Endothelial cell of umbilical vein (primary cell): ENCODE results near the gene FGD3. TPM values are rescaled to one million over a fixed set of nuclear protein-coding genes. Genes with fewer than 3 reads are reported as not detected.

Experiments used
- BruUV-seq: library from RNA; stranded (reverse); fragments of 400-500 nt; replicated peaks from 2 replicates; lab custom pipeline; 2021; lab: Mats Ljungman, UMichigan
- CTCF ChIA-PET: fragments of 300-600, 350-600 bp; sonication (Branson Sonifier 250); formaldehyde crosslinking; loops from one replicate; lab custom pipeline; 2021; ENCODE audit warnings: antibody characterized with exemption, inconsistent platforms; lab: Charles Lee
- POLR2A ChIA-PET: fragments of 300-600, 350-600 bp; sonication (Branson Sonifier 250); formaldehyde crosslinking; loops from one replicate; lab custom pipeline; 2021; ENCODE audit warnings: antibody characterized with exemption, inconsistent platforms; lab: Charles Lee
- DNase-seq: peaks from one replicate; pipeline ENCODE4 v3.0.0-alpha.2; 2011; ENCODE audit warnings: low read depth, low spot score
- FAIRE-seq: peaks from 2 replicates; lab custom pipeline; 2011; peaks lifted over from hg19 to GRCh38; lab: Jason Lieb, UNC
- H2AFZ ChIP-seq: 2 replicates; pipeline ENCODE4 v1.6.0; 2012; ENCODE audit warnings: low read depth, low read length, control low read depth, inconsistent platforms
- H3K27ac ChIP-seq: 2 replicates; pipeline ENCODE4 v1.5.1; 2011; ENCODE audit warnings: low read depth, mild to moderate bottlenecking, control low read depth, low read length, moderate library complexity; ENCODE audit not compliant: insufficient read depth
- H3K27me3 ChIP-seq, 2 experiments: 2 replicates each; pipeline versions ENCODE4 v1.6.0 to v1.6.1; 2011; ENCODE audit warnings: low read length in 2 of 2, mixed read lengths in 1 of 2; ENCODE audit not compliant: control insufficient read depth in 2 of 2, insufficient read depth in 2 of 2
- H3K36me3 ChIP-seq, 2 experiments: 2 replicates in 1 of 2; 3 replicates in 1 of 2; pipeline ENCODE4 v1.5.1; 2011; ENCODE audit warnings: low read length in 2 of 2, mild to moderate bottlenecking in 1 of 2, moderate library complexity in 1 of 2; ENCODE audit not compliant: control insufficient read depth in 2 of 2, insufficient read depth in 2 of 2; ENCODE audit errors: extremely low read depth in 1 of 2
- H3K4me1 ChIP-seq: 3 replicates; pipeline ENCODE4 v1.5.1; 2011; ENCODE audit warnings: mild to moderate bottlenecking, low read length; ENCODE audit not compliant: control insufficient read depth, insufficient read depth; ENCODE audit errors: extremely low read depth
- H3K4me2 ChIP-seq: 2 replicates; pipeline ENCODE4 v1.6.1; 2011; ENCODE audit warnings: low read length, control low read depth, mixed read lengths; ENCODE audit not compliant: insufficient read depth
- H3K4me3 ChIP-seq, 3 experiments: fragments of 200-600 bp in 1 of 3; sonication (generic), shearing (Covaris generic) in 1 of 3; replicated peaks in 1 of 3; 2 replicates each; pipeline ENCODE4 v1.5.1; 2011 to 2016; ENCODE audit warnings: control low read depth in 3 of 3, low read length in 3 of 3, mild to moderate bottlenecking in 2 of 3, inconsistent platforms in 1 of 3, low read depth in 1 of 3, moderate library complexity in 1 of 3; ENCODE audit not compliant: insufficient read depth in 1 of 3
- H3K79me2 ChIP-seq: 2 replicates; pipeline ENCODE4 v1.6.0; 2012; ENCODE audit warnings: low read length, inconsistent platforms; ENCODE audit not compliant: control insufficient read depth, insufficient read depth
- H3K9ac ChIP-seq: replicated peaks from 2 replicates; pipeline ENCODE3; 2011; ENCODE audit warnings: low read length, control low read depth; ENCODE audit not compliant: insufficient read depth; ENCODE audit errors: extremely low read depth
- H3K9me1 ChIP-seq: replicated peaks from 3 replicates; pipeline ENCODE4 v1.6.0; 2011; ENCODE audit warnings: mild to moderate bottlenecking, low read length; ENCODE audit not compliant: control insufficient read depth, insufficient read depth; ENCODE audit errors: extremely low read depth
- H3K9me3 ChIP-seq: replicated peaks from 2 replicates; pipeline ENCODE4 v1.5.1; 2012; ENCODE audit warnings: low read length, inconsistent platforms; ENCODE audit not compliant: control insufficient read depth, insufficient read depth
- H4K20me1 ChIP-seq: replicated peaks from 2 replicates; pipeline ENCODE3; 2011; ENCODE audit warnings: mild to moderate bottlenecking, low read length; ENCODE audit not compliant: control insufficient read depth, insufficient read depth; ENCODE audit errors: extremely low read depth
- EZH2 ChIP-seq: IDR thresholded peaks from 2 replicates; pipeline ENCODE4 v1.6.1; 2012; ENCODE audit warnings: borderline replicate concordance, low read depth, mild to moderate bottlenecking, moderate library complexity, low read length, inconsistent platforms; ENCODE audit not compliant: severe bottlenecking
- FOS ChIP-seq: IDR thresholded peaks from 2 replicates; pipeline ENCODE4 v1.6.1; 2011; ENCODE audit warnings: mild to moderate bottlenecking, low read length, moderate library complexity, borderline replicate concordance; ENCODE audit not compliant: insufficient read depth
- GATA2 ChIP-seq: IDR thresholded peaks from 2 replicates; pipeline ENCODE4 v1.7.0; 2011; ENCODE audit warnings: low read depth, mild to moderate bottlenecking, moderate library complexity, mixed read lengths, low read length; ENCODE audit not compliant: insufficient read length, insufficient read depth
- JUN ChIP-seq: IDR thresholded peaks from 2 replicates; pipeline ENCODE4 v1.6.1; 2011; ENCODE audit warnings: borderline replicate concordance, low read depth; ENCODE audit not compliant: insufficient read length, insufficient read depth
- MYC ChIP-seq: IDR thresholded peaks from one replicate; pipeline ENCODE4 v1.6.1; 2011; ENCODE audit warnings: mild to moderate bottlenecking, low read depth, low read length
- POLR2A ChIP-seq: IDR thresholded peaks from 2 replicates; pipeline ENCODE4 v1.6.1; 2012; ENCODE audit warnings: low read depth, mild to moderate bottlenecking, control low read depth, low read length
- POLR2AphosphoS5 ChIP-seq: IDR thresholded peaks from 2 replicates; pipeline ENCODE4 v1.6.1; 2012; ENCODE audit warnings: low read depth, mild to moderate bottlenecking, control low read depth, low read length, moderate library complexity; ENCODE audit not compliant: insufficient read depth
- dilution Hi-C: fragments of 300-500 bp; cut with MboI; formaldehyde crosslinking; loops from one replicate; pipeline ENCODE4 v1.15.0; 2019; ENCODE audit warnings: low sequenced_read_pairs; ENCODE audit not compliant: extremely low pct_ligation_motif_present
- intact Hi-C: fragments of 100-400 bp; cut with micrococcal nuclease; formaldehyde crosslinking; loops from one replicate; pipeline ENCODE4 v1.10.0; 2022
- polyA plus RNA-seq, 4 experiments: library from polyadenylated mRNA; depleted of rRNA in 3 of 4; stranded (reverse) in 3 of 4; unstranded in 1 of 4; fragments of >200 nt; gene quantifications; 2 replicates each; pipeline versions ENCODE4 v1.2.1 to v1.2.3, GENCODE V29; 2011 to 2012; ENCODE audit warnings: missing spikeins in 1 of 4
- total RNA-seq: library from RNA; stranded (reverse); gene quantifications from 2 replicates; pipeline ENCODE4 v1.2.3, GENCODE V29; 2021
- TF ChIP-seq, protein P1 (sequence below): IDR thresholded peaks from 2 replicates; pipeline ENCODE4 v1.6.1; 2011; ENCODE audit not compliant: insufficient read depth, insufficient read length
- TF ChIP-seq, protein P2 (sequence below), 2 donors: IDR thresholded peaks; 1 replicate in 1 of 2; 2 replicates in 1 of 2; pipeline ENCODE4 v1.5.1; 2011; ENCODE audit warnings: low read length in 2 of 2, mild to moderate bottlenecking in 2 of 2, moderate library complexity in 2 of 2, control low read depth in 1 of 2, inconsistent platforms in 1 of 2, low read depth in 1 of 2; ENCODE audit not compliant: insufficient read depth in 1 of 2; ENCODE audit errors: extremely low read depth in 1 of 2

Gene FGD3
- total and polyA plus RNA-seq, 2 donors (not counting 3 experiments of a cell fraction or from before 2014, with no cell fraction given) = not detected

DNA sequence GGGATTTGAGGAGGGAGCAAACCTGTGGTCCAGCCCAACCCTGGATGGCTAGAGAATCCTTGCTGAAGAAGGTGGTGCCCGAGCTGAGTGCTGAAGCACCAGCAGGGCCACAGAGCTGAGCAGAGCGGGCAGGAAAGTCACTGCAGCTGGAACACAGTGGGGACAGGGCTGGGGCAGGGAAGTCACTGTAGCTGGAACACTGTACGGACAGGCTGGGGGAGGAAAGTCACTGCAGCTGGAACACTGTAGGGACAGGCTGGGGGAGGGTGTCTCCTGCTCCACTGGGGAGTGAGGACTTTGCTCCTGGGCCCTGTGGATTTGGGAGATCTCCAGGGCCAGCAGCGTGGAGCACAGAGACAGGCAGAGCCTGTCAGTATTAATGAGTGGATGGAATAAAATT, 102.2 kb downstream of the FGD3 start:
- Histone ChIP-seq H3K79me2 (no peaks in the 10 kb centered on the region), H3K9ac (no peak overlapping the region), H3K4me1 (no peaks in the 10 kb centered on the region), H3K36me3 (no peaks in the 10 kb centered on the region), H3K27ac (no peak overlapping the region), H3K9me1 (no peaks in the 10 kb centered on the region), H3K4me2 (no peak overlapping the region), H2AFZ (no peak overlapping the region), H3K27me3 (no peaks in the 10 kb centered on the region), H3K9me3 (no peaks in the 10 kb centered on the region), H3K4me3 (no peak overlapping the region), H4K20me1 (no peaks in the 10 kb centered on the region)
- dilution Hi-C loops = no loop called here
- CTCF ChIA-PET = interaction anchor here (0.8 to 1.4 kb wide), 2 partner anchors 45 to 46 kb away, joined by 3 to 4 read pairs; no protein-coding TSS in a partner anchor
- POLR2A ChIA-PET = no interaction called here
- TF ChIP-seq MYC (no peak), EZH2 (no peak), POLR2AphosphoS5 (no peak), GATA2 (no peak), JUN (no peak)
- TF ChIP-seq, protein P1, sequence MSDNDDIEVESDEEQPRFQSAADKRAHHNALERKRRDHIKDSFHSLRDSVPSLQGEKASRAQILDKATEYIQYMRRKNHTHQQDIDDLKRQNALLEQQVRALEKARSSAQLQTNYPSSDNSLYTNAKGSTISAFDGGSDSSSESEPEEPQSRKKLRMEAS = no peak
- no peak for DNase-seq
- no peak for FAIRE-seq
- no TSS peak for BruUV-seq
- intact Hi-C loops = no loop called here

DNA sequence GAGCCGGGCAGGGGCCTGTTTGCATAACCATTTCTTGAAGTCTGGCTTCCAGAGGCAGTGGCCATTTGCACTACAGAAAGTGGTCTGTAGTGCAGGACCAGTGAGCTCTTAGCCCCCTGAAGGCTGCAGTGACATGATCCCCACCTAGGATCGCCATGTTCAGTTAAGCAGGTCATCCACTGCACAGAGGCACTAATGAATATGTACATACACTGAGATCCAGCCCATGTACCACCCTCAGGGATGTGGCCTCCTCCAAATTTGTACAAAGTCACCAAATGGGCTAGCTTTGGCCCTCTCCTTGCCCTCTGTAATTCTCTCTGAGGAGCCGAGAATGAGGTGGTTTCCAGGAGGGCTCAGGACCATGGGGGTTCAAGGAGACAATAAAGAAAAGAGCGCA, 102.9 kb downstream of the FGD3 start:
- H3K27me3 ChIP-seq = no peaks in the 10 kb centered on the region
- no peak overlapping the region for H3K4me3 ChIP-seq
- H3K9me3 ChIP-seq = no peaks in the 10 kb centered on the region
- no peaks in the 10 kb centered on the region for H4K20me1 ChIP-seq
- FAIRE-seq (no peak), DNase-seq (no peak)
- intact Hi-C loops (no loop called here), dilution Hi-C loops (no loop called here)
- H3K4me2 ChIP-seq = no peak overlapping the region
- ChIA-PET POLR2A (no interaction called here), CTCF (interaction anchor here (1.4 kb wide), 2 partner anchors 45 to 59 kb away, joined by 3 to 4 read pairs; no protein-coding TSS in a partner anchor)
- H3K79me2 ChIP-seq = no peaks in the 10 kb centered on the region
- TF ChIP-seq, protein P1 = no peak
- no peak for TF ChIP-seq POLR2AphosphoS5
- TF ChIP-seq EZH2 = no peak
- no peak for TF ChIP-seq POLR2A
- TF ChIP-seq MYC = no peak
- TF ChIP-seq, protein P2, sequence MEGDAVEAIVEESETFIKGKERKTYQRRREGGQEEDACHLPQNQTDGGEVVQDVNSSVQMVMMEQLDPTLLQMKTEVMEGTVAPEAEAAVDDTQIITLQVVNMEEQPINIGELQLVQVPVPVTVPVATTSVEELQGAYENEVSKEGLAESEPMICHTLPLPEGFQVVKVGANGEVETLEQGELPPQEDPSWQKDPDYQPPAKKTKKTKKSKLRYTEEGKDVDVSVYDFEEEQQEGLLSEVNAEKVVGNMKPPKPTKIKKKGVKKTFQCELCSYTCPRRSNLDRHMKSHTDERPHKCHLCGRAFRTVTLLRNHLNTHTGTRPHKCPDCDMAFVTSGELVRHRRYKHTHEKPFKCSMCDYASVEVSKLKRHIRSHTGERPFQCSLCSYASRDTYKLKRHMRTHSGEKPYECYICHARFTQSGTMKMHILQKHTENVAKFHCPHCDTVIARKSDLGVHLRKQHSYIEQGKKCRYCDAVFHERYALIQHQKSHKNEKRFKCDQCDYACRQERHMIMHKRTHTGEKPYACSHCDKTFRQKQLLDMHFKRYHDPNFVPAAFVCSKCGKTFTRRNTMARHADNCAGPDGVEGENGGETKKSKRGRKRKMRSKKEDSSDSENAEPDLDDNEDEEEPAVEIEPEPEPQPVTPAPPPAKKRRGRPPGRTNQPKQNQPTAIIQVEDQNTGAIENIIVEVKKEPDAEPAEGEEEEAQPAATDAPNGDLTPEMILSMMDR (IDR thresholded peaks at IDR 0.05; ENCODE audit: extremely low read depth in 1 of 2, insufficient read depth in 1 of 2, low read depth in 1 of 2, low read length in 2 of 2) = no peak
- no peak for TF ChIP-seq GATA2
- TF ChIP-seq FOS = no peak
- TF ChIP-seq JUN = no peak
- H3K9ac ChIP-seq = no peak overlapping the region
- no peak overlapping the region for H3K27ac ChIP-seq
- H3K4me1 ChIP-seq = no peaks in the 10 kb centered on the region
- no peaks in the 10 kb centered on the region for H3K36me3 ChIP-seq
- no TSS peak for BruUV-seq
- no peak overlapping the region for H2AFZ ChIP-seq
- no peaks in the 10 kb centered on the region for H3K9me1 ChIP-seq
